Measurements from ENCODE around the gene KCNH4. TPM values are rescaled to one million over a fixed set of nuclear protein-coding genes. Genes with fewer than 3 reads are reported as not detected.

KCNH4 gene
- total and polyA plus RNA-seq, 4 donors: 0.01 TPM; not detected in 3

GRCh38 chr17:42197564-42198156 lies 16.7 kb upstream of the KCNH4 start:
- Histone ChIP-seq H3K9me3 (ENCODE audit: control insufficient read depth in 4 of 4, low read length in 3 of 4) (no peaks in the 10 kb centered on the region), H3K27ac (ENCODE audit: low read depth in 1 of 2, low read length in 2 of 2) (no peak overlapping the region), H3K27me3 (ENCODE audit: control insufficient read depth in 4 of 4, insufficient read depth in 4 of 4, low read length in 3 of 4) (no peaks in the 10 kb centered on the region), H3K4me3 (ENCODE audit: low read depth in 1 of 3, low read length in 3 of 3) (no peak overlapping the region), H3K9ac (ENCODE audit: low read depth in 1 of 2, low read length in 2 of 2) (no peak overlapping the region), H3K4me1 (ENCODE audit: control insufficient read depth in 4 of 4, insufficient read depth in 4 of 4, low read length in 3 of 4) (peaks cover 14 to 27% (median 19%) of the 10 kb centered on the region in 4 donors), H3K36me3 (ENCODE audit: control insufficient read depth in 4 of 4, insufficient read depth in 3 of 4, low read depth in 1 of 4, low read length in 3 of 4) (peaks cover 0 to 6% (median 0%) of the 10 kb centered on the region in 4 donors)
- WGBS: 96% methylated on average over 8 of the region's 8 CpGs
- DNase-seq (ENCODE audit: low spot score): no peak
- TF ChIP-seq EGR1 (IDR thresholded peaks at IDR 0.05; ENCODE audit: low read depth in 2 of 2) (no peak), RXRA (IDR thresholded peaks at IDR 0.05) (no peak)

DNA sequence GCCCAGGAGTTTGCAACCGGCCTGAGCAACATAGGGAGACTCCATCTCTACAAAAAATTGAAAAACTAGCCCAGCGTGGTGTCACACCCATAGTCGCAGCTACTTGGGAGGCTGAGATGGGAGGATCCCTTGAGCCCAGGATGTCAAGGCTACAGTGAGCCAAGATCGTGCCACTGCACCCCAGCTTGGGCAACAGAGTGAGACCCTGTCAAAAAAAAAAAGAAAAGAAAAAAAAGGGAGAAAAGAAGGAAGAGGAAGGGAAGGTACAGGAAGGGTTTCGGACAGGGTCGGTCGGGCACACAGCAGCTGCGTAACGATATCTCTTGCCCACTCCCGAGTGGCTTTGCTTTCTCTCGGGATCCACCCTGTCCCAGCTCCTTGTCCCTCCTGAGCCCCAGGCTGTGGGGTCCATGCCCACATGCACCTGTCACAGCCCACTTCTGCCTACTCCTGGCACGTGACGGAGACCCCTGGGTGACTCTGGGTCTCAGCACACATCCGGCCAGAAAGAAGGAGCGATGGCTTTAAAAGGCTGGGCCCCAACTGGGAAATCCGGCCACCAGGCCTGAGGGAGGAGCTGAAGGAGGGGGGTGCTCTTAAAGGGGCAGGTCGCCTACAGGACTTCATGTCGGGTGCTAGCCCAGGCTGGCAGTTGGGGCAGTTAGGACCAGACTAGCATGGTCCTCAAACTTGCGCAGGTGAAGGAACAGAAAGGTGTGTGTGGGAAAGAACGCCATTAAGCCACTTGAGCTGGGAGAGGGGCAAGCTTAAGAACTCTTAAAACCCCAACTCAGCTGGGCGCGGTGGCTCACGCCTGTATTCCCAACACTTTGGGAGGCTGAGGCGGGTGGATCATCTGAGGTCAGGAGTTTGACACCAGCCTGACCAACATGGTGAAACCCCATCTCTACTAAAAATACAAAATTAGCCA lies 13.3 kb upstream of the KCNH4 start, which contains the start of gene GHDC:
Gene GHDC, minus strand, starts transcription at position 526 of the 931 bp plus-strand sequence. CDS start 913 bp downstream, outside the sequence.
- peak; percentile 86 for DNase-seq (ENCODE audit: low spot score)
- Histone ChIP-seq H3K27me3 (ENCODE audit: control insufficient read depth in 4 of 4, insufficient read depth in 4 of 4, low read length in 3 of 4) (no peaks in the 10 kb centered on the region), H3K4me1 (ENCODE audit: control insufficient read depth in 4 of 4, insufficient read depth in 4 of 4, low read length in 3 of 4) (peaks cover 4 to 12% (median 6%) of the 10 kb centered on the region in 4 donors), H3K4me3 (ENCODE audit: low read depth in 1 of 3, low read length in 3 of 3) (peak within 1 kb of the TSS; percentile 59 to 91 (median 88)), H3K27ac (ENCODE audit: low read depth in 1 of 2, low read length in 2 of 2) (peak within 1 kb of the TSS; percentile 67 to 70), H3K9me3 (ENCODE audit: control insufficient read depth in 4 of 4, low read length in 3 of 4) (no peaks in the 10 kb centered on the region), H3K36me3 (ENCODE audit: control insufficient read depth in 4 of 4, insufficient read depth in 3 of 4, low read depth in 1 of 4, low read length in 3 of 4) (no peaks in the 10 kb centered on the region), H3K9ac (ENCODE audit: low read depth in 1 of 2, low read length in 2 of 2) (peak within 1 kb of the TSS; percentile 15 to 78)
- 27% methylated on average over 24 of the region's 24 CpGs for WGBS
- TF ChIP-seq TAF1 (conservative IDR thresholded peaks at IDR 0.05) (no peak), GABPA (IDR thresholded peaks at IDR 0.05 in 1 of 2, conservative IDR thresholded peaks at IDR 0.05 in 1 of 2) (peak in 1 of 2 donors; percentile 89), SP1 (IDR thresholded peaks at IDR 0.05) (peak; percentile 84), YY1 (IDR thresholded peaks at IDR 0.05) (peak; percentile 21), ATF3 (IDR thresholded peaks at IDR 0.05) (no peak), ZBTB33 (IDR thresholded peaks at IDR 0.05) (no peak), NR2F2 (IDR thresholded peaks at IDR 0.05) (peak; percentile 63), FOXA2 (IDR thresholded peaks at IDR 0.05) (no peak), HNF4A (conservative IDR thresholded peaks at IDR 0.05) (no peak), RAD21 (IDR thresholded peaks at IDR 0.05) (peak; percentile 23 to 57), HNF4G (IDR thresholded peaks at IDR 0.05) (no peak), FOXA1 (IDR thresholded peaks at IDR 0.05) (no peak), MAX (IDR thresholded peaks at IDR 0.05) (peak; percentile 100), EGR1 (IDR thresholded peaks at IDR 0.05; ENCODE audit: low read depth in 2 of 2) (peak in 1 of 2 donors; percentile 73), RXRA (IDR thresholded peaks at IDR 0.05) (peak; percentile 34 to 43), JUND (IDR thresholded peaks at IDR 0.05) (no peak)
- TF ChIP-seq, protein P1, sequence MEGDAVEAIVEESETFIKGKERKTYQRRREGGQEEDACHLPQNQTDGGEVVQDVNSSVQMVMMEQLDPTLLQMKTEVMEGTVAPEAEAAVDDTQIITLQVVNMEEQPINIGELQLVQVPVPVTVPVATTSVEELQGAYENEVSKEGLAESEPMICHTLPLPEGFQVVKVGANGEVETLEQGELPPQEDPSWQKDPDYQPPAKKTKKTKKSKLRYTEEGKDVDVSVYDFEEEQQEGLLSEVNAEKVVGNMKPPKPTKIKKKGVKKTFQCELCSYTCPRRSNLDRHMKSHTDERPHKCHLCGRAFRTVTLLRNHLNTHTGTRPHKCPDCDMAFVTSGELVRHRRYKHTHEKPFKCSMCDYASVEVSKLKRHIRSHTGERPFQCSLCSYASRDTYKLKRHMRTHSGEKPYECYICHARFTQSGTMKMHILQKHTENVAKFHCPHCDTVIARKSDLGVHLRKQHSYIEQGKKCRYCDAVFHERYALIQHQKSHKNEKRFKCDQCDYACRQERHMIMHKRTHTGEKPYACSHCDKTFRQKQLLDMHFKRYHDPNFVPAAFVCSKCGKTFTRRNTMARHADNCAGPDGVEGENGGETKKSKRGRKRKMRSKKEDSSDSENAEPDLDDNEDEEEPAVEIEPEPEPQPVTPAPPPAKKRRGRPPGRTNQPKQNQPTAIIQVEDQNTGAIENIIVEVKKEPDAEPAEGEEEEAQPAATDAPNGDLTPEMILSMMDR (IDR thresholded peaks at IDR 0.05; ENCODE audit: low read depth, low read length, missing input control): no peak
- TF ChIP-seq, protein P2, sequence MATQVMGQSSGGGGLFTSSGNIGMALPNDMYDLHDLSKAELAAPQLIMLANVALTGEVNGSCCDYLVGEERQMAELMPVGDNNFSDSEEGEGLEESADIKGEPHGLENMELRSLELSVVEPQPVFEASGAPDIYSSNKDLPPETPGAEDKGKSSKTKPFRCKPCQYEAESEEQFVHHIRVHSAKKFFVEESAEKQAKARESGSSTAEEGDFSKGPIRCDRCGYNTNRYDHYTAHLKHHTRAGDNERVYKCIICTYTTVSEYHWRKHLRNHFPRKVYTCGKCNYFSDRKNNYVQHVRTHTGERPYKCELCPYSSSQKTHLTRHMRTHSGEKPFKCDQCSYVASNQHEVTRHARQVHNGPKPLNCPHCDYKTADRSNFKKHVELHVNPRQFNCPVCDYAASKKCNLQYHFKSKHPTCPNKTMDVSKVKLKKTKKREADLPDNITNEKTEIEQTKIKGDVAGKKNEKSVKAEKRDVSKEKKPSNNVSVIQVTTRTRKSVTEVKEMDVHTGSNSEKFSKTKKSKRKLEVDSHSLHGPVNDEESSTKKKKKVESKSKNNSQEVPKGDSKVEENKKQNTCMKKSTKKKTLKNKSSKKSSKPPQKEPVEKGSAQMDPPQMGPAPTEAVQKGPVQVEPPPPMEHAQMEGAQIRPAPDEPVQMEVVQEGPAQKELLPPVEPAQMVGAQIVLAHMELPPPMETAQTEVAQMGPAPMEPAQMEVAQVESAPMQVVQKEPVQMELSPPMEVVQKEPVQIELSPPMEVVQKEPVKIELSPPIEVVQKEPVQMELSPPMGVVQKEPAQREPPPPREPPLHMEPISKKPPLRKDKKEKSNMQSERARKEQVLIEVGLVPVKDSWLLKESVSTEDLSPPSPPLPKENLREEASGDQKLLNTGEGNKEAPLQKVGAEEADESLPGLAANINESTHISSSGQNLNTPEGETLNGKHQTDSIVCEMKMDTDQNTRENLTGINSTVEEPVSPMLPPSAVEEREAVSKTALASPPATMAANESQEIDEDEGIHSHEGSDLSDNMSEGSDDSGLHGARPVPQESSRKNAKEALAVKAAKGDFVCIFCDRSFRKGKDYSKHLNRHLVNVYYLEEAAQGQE (IDR thresholded peaks at IDR 0.05): no peak
